NCI-H524 treated with DMSO at 0.1 percent for 48 hours (cell line): Measurements from ENCODE around the gene CLDN6.
A peak's percentile ranks its signal among the peaks of the same experiment; 100 is the strongest.

Experiments used
- DNase-seq: peaks from one replicate; lab custom pipeline; 2025; lab: John Stamatoyannopoulos, UW

The CLDN6 gene

GRCh38 chr16:2971134-2971984 lies 46.6 kb downstream of the CLDN6 start:
- DNase-seq: no peak

GRCh38 chr16:2970563-2970962 lies 47.4 kb downstream of the CLDN6 start:
- DNase-seq: no peak

DNA sequence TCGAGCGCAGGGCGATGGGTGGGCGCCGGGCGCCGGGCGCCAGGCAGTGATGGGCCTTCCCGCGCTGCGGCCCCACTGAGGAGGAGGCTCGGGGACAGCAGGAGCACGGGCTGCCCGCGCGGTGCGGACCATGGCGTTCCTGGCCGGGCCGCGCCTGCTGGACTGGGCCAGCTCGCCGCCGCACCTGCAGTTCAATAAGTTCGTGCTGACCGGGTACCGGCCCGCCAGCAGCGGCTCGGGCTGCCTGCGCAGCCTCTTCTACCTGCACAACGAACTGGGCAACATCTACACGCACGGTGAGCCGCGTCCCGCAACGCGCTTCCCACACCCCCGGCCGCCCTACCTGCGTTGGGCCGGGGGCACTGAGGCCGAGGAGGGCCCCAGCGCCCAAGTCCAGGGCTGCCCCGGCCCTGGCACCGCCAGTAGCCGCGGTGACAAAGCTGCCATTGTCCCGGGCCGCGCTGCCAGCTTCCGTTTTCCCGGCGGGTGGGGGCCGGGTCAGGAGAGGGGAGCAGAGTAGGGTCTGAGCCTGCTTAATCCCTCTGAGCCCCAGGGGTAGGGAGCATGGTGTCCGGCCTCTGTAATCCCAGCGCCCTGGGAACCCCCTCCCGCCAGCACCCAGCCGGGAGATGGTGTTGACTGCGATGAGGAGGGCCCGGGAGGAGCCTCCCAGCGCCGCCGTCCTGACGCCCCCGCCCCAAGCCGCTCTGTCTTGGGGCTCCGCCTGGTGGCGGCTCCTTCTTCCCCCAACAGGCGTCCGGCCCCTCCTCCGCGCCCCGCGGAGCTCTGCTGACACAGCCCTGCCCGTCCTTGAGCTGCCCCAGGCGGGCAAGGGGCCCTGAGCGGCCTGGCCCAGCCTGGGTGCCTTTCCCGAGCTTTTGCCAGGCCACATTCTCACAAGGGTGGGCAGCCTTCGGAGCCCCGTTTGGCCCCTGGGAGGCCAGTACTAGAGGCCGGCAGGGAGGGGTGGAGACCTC lies 48.1 kb downstream of the CLDN6 start:
- DNase-seq: no peak

DNA sequence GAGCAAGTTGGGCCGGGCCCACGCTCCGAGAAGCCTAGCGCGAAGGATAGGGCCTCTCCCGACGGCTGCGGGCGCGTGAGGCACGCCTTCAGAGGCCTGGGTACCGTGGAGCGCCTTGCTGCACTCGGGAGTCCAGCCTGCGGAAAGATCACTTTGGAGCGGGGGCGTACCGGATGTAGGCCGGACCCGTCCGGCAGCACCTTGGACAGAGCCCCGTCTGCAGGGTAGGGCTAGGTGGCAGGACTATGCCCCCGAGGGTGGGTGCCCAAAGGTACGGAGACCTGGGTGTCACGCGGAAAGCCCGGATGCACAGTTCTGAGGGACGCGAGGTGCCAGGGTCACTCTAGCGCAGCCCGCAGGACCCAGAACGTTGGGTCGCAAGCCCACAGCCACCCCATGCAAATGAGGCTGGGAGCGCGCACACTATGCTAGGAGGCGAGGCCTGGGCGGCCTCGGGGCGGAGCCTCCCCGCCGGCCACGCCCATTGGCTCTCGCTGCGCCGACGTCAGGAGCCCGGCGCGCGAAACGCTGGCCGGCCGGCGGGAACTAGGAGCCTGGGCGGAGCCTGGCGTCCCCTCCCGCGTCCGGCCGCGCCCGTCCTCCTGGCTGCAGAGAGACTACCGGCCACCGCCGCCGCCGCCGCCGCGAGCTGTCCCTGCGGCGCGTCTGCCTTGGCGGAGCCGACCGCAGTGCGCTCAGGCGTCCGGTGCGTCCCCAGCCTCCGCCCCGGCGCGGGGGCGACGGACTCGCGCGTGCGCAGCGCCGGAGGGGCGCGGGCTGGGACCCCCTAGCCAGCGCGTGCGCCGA lies 49.0 kb downstream of the CLDN6 start, which contains the start of gene PAQR4:
Gene PAQR4 (plus strand): TSS at position 611 of the 807 bp plus-strand sequence. CDS start 327 bp downstream, outside the sequence.
- DNase-seq: peak; percentile 18

GRCh38 chr16:2968368-2968737 lies 49.6 kb downstream of the CLDN6 start:
- no peak for DNase-seq

- no peak for DNase-seq
Observed at GRCh38 chr16:2967721-2968161, 50.2 kb downstream of the CLDN6 start.

- no peak for DNase-seq
Observed at GRCh38 chr16:2967211-2967631, 50.8 kb downstream of the CLDN6 start.

GRCh38 chr16:2966808-2967191 lies 51.2 kb downstream of the CLDN6 start:
- DNase-seq: no peak

DNA sequence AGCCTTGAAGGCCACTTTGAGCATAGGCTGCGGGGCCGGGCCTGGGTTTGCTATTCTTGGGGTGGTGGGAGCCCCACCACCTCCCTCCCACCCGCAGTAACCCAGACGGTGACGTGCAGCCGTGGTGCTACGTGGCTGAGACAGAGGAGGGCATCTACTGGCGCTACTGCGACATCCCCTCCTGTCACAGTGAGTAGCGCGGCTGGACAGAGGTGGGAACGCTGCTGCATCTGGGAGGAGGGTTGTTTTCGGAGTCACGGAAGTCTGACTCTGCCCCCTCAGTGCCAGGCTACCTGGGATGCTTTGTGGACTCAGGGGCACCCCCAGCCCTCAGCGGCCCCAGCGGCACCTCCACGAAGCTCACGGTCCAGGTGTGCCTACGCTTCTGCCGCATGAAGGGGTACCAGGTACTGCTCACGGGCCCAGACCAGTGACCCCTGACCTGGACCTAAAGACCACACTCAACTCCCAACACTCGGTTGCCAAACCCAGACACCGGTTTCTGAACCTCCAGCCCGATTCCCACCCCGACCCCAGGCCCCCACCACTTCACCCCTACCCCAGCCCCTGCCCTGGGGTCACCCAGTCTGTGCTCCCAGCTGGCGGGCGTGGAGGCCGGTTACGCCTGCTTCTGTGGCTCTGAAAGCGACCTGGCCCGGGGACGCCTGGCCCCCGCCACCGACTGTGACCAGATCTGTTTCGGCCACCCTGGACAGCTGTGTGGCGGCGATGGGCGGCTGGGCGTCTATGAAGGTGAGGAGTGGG lies 51.8 kb downstream of the CLDN6 start:
- DNase-seq: no peak
